ENCODE data around the gene SAPCD2. TPM values are rescaled to one million over a fixed set of nuclear protein-coding genes. Genes with fewer than 3 reads are reported as not detected.

SAPCD2 gene
- total RNA-seq, 1 donor from 2014 or later: 2.4 TPM

- no peak for DNase-seq (ENCODE audit: low spot score)
Measured at GRCh38 chr9:137107312-137107921, 37.1 kb upstream of the SAPCD2 start.

GRCh38 chr9:137106662-137107250 lies 36.4 kb upstream of the SAPCD2 start:
- DNase-seq (ENCODE audit: low spot score): no peak

DNA sequence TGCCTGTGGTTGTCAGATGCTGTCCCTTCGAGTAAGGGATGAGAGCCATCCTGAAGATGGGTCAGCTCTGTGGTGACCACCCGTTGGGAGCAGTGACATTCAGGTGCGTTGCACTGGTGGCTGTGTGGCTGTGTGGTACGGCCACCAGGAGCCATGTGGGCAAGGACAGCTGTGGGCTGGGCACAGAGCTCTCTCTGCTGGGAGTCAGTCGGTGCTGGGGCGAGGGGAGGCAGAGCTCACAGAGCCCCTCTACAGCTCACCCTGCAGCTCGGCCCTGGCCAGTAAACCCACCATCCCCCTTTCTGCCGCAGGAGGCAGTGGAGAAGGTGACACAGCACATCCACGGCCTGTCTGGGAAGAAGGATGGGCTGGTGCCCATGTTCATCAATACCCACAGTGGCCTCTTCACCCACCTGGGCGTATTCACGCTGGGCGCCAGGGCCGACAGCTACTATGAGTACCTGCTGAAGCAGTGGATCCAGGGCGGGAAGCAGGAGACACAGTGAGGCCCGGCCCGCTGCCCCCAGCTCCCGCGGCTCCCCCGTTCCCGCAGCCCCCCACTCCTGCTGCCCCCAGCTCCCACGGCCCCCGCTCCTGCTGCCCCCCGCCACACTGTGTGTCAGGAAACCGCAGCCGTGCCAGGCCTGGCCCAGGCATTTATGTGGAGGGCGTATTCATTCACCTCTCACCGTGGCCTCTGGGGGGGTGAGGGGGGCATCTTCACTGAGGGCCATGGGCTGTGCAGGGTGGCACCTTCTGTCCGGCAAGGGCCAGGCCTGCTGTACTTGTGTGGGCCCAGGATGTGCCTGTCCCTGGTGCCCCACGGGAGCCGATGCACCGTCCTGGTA lies 35.7 kb upstream of the SAPCD2 start:
- DNase-seq (ENCODE audit: low spot score): no peak

DNA sequence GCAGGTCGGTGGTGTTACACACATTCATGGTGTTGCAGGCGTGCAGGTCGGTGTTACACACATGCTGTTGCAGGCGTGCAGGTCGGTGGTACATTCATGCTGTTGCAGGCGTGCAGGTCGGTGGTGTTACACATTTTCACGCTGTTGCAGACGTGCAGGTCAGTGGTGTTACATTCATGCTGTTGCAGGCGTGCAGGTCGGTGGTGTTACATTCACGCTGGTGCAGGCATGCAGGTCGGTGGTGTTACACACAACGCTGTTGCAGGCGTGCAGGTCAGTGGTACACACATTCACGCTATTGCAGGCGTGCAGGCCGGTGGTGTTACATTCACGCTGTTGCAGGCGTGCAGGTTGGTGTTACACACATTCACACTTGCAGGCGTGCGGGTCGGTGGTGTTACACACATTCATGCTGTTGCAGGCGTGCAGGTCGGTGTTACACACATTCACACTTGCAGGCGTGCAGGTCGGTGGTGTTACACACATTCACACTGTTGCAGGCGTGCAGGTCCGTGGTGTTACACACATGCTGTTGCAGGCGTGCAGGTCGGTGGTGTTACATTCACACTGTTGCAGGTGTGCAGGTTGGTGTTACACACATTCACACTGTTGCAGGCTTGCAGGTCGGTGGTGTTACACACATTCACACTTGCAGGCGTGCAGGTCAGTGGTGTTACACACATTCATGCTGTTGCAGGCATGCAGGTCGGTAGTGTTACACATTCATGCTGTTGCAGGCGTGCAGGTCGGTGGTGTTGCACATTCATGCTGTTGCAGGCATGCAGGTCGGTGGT lies 33.0 kb upstream of the SAPCD2 start:
- DNase-seq (ENCODE audit: low spot score): no peak

DNA sequence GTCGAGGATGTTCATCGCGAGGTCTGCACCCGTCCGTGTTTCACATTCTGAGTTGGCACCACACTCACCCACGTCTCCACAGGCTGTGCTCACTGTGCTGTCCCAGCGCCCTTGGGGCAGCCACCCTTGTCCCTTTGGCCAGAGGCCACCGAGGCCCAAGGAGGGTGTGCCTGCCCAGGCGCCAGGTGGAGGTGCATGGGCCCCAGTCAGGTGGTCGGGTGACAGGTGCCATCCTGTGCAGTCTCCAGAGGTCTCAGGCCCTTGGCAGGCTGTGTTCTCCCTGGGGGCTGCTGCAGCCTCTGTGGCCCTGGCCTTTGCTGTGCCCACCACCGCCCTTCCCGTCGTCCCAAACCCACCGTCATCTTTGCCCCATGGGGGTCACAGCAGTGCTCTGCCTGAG lies 28.9 kb upstream of the SAPCD2 start:
- DNase-seq (ENCODE audit: low spot score): no peak

DNA sequence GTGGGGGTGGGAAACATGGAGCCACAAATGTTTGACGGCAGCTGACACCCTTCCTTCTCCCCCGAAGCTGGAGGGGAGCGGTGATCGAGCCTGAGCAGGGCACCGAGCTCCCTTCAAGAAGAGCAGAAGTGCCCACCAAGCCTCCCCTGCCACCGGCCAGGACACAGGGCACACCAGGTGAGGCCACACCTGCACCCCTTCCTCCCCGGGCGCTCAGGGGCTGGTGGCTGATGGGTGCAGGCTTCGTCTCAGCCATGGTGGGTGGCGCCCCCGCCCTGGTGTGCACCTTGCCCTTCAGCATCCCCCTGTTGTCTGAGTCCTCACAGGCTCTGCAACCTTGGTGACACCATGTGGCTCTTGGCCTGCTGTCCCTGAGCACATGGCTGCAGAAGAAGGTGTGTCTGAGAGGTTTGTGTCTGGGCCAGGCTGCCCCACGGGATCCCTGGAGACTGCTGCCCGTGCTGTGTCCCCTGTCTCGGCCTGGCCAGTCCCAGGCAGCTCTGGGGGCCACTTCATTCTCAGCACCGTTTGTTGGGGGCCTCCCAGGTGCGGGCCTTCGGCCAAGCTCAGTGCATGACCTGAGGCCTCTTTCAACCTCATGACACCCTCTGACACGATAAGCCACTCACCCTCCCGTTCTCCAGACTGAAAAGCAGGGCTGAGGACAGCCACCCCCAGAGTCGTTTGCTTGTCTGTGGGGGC lies 27.6 kb upstream of the SAPCD2 start:
- no peak for DNase-seq (ENCODE audit: low spot score)

- DNase-seq (ENCODE audit: low spot score): no peak
Measured at GRCh38 chr9:137096785-137097546, 26.6 kb upstream of the SAPCD2 start.

- DNase-seq (ENCODE audit: low spot score): no peak
Measured at GRCh38 chr9:137095664-137096517, 25.5 kb upstream of the SAPCD2 start.

DNA sequence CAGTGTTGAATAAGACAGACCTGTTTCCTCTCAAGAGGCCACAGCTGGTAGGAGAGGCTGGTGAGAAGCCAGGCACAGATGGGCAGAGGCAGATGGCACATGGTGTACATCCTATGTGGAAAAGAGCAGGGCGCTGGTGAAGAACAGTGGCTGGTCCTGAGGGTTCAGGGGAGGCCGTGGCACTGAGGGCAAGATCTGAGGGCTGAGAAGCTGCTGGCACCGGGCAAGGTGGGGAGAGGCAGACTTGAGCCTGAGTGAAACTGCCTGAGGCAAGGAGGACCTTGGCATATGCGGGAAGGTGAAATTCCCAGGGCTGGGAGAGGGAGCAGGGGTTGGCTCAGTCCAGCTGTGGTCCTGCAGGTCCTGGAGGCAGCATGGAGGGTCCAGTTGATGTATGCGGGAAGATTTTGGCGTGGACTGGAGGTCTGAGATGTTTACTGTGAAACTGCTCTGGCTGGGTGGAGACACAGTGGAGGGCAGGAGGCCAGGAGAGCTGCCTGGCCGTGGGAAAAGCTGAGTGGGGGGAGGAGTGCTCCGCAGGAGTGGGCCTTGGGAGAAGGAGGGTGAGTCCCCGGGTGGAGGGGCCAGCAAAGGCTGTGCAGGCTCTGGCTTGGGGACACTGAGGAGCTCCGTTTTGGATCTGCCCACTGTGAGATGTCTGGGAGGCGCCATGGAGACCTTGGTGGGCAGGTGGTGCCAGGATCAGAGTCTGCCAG lies 19.0 kb upstream of the SAPCD2 start:
- DNase-seq (ENCODE audit: low spot score): no peak

- DNase-seq (ENCODE audit: low spot score): no peak
Measured at GRCh38 chr9:137088121-137088520, 17.8 kb upstream of the SAPCD2 start.

DNA sequence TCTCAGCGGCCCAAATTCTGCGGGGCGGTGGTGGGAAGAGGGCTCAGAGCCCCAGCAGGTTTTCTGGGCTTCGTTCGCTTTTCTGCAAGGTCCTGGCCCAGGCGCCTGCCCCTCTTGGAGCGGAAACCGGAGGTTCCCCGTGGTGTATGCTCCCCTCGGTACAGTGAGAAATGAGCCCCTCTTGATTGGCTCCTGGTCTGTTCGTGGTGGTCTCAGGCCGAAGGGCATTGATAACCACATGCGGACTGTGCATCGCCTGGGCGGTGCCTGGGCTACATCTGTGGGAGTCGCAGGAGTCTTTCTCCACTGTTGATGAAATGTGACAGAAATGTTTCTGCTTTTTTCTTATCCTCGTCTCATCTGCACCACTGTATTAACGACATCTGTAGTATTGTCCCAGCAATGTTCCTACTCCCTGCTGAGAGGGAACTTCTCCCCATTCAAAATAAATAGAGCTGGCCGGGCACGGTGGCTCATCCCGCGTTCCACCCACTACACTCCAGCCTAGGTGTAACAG lies 17.1 kb upstream of the SAPCD2 start:
- no peak for DNase-seq (ENCODE audit: low spot score)

GRCh38 chr9:137086531-137087408 lies 16.4 kb upstream of the SAPCD2 start, which contains the start of gene MAN1B1:
TSS of gene MAN1B1 (plus strand) at chr9:137086985. CDS start at chr9:137087000, 15 bp downstream.
- peak; percentile 99 for DNase-seq (ENCODE audit: low spot score)

DNA sequence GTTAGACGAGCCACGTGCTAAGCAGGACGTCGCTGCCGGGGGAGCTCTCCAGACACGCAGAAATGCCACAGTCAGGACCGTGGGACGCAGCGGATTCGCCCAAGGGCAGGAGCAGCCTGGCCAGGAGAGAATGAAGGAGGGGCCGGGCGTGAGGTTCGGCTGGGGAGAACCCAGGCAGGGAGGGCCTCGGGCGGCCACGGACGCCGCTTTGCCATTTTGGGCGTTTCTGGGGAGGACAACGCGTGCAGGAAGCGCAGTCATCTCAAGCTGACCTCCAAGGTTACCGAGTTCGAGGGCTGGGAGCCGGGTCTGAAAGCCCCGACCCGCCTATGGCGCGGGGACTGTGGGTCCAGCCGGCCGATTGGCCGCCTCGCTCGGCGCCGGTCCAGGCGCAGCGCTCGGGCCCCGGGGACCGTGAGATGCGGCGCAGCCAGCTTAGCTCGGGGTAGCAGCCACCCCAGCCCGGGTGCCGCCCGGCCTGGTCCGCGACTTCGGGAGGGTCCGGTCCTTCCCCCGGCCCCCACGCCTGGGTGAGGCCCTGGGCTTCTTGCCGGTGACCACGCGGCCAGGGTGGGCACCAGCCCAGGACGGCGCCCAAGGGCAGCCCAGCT lies 15.7 kb upstream of the SAPCD2 start:
- no peak for DNase-seq (ENCODE audit: low spot score)

- DNase-seq (ENCODE audit: low spot score): no peak
Measured at GRCh38 chr9:137084526-137084925, 14.2 kb upstream of the SAPCD2 start.

DNA sequence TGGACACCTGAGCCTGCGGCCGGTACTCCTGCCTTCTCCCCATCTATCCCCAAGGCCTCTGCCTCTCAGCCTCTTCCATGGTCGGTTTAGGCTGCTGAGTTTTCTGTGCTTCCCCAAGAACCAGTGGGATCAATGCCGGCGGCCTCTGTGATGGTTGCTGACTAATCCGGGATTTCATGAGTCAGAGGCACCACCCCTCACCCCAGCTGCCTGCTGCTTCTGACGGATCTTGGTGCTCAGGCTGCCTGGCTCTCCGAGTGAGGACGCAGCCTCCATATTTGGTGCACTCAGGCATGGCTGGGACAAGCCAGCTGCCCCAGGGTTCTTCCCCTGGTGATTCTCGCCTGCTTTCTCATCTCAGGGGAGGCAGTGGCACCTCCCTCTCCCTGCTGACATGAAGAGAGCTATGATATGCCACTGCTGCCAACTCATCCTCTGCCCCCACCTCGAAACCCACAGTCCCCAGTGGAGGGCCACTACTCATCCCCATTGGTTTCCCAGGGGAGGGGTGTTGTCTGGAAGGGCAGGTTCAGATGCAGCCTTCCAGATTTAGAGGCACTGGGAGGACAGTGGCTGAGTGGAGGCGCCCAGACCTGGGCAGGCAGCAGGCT lies 13.1 kb upstream of the SAPCD2 start:
- peak; percentile 65 for DNase-seq (ENCODE audit: low spot score)

DNA sequence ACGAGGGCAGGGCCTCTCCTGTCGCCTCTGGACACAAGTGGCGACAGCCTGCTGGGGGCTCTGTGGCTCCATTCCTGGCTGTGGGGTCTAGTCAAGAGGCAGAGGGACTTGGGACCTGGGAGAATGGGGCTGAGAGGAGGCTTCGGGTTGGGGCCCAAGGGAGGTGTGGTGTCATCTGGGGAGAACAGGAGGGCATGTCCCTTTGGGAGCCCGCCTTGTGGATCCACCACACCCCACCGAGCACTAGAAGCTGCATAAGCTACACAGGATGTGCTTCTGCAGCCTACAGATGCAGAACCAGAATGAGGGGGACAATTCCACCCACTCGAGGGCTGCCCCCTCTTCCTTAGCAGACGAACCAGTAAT lies 12.6 kb upstream of the SAPCD2 start:
- no peak for DNase-seq (ENCODE audit: low spot score)

Measured in mucosa of gallbladder (tissue), 1 donor.